GM18511 (cell line): ENCODE measurements around the gene UCMA.
"Not testable (repeated sequence)": the region's sequence is repeated elsewhere in the genome, so short reads cannot be mapped to it uniquely, and the experiment has no call there.

Experiments used
- ATAC-seq: cut with Tn5 transposase; IDR thresholded peaks from one replicate; pipeline ENCODE4 v1.9.1; 2021; ENCODE audit warnings: mild to moderate bottlenecking, moderate library complexity; ENCODE audit not compliant: unreplicated experiment

UCMA gene, protein sequence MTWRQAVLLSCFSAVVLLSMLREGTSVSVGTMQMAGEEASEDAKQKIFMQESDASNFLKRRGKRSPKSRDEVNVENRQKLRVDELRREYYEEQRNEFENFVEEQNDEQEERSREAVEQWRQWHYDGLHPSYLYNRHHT

DNA sequence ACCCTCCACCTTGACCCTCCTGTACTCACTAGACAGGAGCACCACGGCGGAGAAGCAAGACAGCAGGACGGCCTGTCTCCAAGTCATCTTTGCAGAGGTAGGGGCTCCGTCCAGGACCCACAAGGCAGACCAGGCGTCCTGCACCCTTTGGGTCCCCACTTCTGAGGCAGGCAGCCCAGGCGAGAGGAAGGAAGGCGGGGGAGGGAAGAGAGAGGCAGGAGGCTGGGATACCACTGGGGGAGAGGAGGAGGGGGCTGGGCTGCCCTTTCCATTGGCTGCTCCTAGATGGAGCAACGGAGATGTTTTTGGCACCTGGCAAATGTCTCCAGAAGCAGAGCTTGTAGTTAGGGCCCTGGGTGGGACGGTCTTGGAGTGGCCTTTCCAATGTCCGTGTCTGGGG, at the start of gene UCMA:
Gene UCMA (minus strand): TSS at position 203 of the 400 bp plus-strand sequence. CDS start 116 bp downstream, at position 87.
- ATAC-seq = no peak

DNA sequence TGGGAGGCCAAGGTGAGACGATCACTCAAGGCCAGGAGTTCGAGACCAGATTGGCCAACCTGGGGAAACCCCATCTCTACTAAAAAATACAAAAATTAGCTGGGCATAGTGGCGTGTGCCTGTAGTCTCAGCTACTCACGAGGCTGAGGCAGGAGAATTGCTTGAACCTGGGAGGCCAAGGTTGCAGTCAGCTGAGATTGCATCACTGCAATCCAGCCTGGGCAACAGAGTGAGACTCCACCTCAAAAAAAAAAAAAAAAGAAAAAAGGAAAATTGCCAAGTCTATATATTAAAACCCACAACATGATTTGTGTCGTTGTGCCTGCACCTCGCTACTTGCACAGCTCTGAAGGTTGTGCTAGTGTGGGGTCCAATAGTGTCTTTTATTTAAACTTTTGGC, 48.2 kb upstream of the UCMA start:
- not testable (repeated sequence) for ATAC-seq

DNA sequence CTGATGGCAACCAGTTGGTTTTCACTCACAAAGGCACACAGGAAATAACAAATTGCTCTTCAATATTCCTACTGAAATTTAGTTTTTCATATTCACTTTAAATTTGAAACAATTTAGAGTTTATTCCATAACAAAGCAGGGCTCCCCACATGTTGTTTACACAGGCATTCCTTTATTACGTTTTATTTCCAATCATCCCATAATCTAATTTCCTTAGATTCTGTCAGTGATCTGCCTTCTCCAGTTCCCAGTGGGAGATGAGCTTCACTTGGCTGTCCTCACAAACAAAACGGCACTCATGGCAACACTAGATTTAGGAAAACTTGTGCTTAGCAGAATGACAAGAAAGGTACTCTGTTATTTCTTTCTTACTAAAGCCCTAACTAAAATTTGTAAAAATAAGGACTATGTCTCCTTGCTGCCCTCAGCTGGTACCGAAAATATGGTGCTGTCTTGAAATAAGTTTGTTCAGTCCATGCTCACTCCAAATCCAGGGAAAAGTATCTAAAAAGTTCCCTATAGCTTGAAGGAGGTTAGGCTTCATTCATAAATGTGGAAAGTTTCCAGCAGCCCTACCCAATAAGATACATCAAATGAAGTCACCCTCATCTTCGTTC, 42.7 kb upstream of the UCMA start:
- no peak for ATAC-seq

DNA sequence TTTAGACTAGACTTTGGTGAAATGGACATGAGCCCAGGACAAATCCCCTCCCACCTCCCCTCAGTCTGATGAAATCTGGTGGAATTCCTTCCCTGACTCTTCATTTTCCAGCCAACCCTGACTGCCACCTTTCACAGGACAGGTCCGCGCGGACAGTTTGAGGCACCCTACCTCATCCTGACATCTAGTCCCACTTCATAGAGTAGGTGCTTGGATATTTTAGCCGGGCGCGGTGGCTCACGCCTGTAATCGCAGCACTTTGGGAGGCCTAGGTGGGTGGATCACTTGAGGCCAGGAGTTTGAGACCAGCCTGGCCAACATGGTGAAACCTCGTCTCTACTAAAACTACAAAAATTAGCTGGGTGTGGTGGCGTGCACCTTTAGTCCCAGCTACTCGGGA, 42.0 kb upstream of the UCMA start:
- ATAC-seq = not testable (repeated sequence)

DNA sequence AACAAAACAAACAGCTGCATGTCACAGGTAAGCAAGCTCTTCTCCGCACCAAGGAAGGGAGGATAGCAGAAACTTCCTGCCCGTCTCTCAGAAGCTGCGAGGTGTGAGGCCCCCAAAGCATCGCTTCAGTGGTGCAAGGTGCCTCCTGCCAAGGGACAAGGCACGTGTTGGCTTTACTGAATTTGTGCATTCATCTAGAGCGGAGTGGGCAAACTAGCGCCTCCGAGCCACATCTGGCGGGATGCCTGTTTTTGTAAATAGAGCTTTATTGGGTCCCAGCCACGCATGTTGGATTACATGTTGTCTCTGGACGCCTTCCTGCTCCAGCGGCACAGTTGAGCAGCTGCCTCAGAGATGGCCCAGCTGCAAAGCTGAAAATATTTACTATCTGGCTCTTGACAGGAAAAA, 38.0 kb upstream of the UCMA start:
- no peak for ATAC-seq

DNA sequence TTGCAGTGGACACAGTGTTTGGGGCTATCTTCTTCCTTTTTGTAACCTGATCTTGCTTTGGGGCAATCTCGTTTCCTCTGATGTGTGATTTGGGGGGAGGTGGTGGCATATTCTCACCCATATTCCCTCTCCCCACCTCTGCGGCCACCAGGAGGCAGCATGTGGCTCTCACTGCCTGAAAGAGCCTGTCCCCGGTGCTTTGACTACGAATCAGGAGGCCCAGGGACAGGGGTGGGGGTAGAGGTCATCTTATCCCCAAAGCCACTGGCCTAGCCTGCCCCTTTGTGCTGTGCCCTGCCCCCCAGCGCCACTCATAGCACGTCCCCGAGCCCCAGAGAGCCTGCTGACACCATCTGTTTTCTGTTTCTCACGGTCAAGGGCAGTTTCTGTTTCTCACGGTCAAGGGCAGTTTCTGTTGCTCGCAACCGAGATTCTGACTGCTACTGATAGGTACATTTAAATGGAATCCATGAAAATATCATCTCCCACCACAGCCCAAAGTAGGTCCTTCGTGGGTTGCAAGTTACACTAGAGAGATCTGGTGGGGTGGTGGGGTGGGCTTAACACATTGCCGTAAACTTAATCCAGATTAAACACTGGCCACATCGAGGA, 37.5 kb upstream of the UCMA start:
- no peak for ATAC-seq

DNA sequence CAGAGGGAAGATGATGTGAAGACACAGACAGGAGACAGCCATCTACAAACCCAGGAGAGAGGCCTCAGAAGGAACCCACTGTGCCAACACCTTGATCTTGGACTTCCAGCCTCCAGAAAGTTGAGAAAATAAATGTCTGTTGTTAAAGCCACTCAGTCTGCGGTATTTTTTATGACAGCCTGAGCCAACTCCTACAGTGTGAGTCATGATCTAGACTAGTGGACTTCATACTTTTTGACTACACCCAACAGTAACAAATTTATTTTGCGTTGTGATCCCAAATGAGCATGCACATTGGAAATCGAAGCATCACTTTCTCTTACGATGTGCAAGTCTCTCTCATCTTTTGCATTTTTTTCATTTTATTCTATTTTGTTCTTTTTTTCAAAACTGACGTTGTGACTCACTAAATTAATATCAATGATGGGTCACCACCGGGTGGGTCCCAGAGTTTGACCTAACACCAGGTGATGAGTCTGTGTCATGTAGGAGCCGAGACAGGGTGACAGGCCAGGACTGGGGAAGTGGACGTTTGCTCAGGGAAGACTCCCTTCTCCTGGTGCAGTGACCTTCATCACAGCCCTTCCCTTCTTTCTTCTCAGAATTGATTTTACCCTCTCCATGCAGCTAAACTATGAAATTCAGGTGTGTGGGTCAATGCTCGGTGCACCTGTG, 36.8 kb upstream of the UCMA start:
- no peak for ATAC-seq

DNA sequence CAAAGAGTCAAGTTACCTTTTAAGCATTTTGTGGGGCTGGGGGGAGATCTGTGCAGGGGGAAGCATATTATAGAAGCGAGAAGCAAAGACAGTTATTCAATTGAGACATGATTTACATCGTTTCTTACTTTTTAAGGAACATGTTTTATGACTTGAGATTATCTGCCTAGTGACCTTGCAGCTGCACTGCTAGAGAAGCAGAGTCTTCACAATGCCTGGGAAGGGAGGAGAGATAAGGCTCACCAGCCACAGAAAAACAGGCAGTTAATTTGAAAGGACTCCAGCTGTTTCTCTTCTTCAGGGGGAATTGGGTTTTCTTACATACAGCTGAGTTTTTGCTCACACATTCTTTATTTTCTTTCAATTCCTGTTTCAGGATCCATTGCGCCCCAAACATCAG, 34.7 kb upstream of the UCMA start:
- ATAC-seq = no peak

DNA sequence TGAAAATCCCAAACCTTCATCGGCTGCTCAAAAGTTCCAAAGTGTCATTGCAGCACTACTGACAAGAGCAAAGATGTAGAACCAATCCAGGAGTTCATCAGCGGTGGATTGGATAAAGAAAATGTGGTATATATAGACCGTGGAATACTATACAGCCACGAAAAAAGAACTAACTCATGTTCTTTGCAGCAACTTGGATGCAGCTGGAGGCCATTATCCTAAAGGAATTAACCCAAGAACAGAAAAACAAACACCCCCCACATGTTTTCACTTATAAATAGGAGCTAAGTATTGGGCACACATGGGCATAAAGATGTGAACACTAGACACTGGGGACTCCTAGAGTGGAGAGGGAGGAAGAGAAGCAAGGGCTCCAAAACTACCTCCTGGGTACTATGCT, 34.1 kb upstream of the UCMA start:
- no peak for ATAC-seq

DNA sequence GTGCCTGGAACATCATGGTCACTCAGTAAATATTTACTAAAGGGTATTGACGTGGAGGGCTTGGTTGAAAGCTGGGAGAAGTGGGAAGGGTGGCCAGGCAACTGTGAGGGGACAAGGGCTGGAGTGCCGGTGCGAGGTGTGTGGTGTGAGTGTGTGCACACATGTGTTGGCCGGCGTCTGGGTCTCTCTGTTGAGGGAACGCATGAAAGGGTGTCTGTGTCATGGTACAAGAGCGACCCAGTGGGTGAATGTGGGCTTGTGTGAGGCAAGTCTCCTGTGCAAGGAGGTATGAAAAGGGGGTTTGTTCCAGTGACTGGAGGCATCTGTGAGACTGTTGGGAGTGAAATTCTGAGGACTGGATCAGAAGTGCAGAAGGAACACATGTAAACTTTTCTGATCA, 29.4 kb upstream of the UCMA start:
- ATAC-seq = no peak

DNA sequence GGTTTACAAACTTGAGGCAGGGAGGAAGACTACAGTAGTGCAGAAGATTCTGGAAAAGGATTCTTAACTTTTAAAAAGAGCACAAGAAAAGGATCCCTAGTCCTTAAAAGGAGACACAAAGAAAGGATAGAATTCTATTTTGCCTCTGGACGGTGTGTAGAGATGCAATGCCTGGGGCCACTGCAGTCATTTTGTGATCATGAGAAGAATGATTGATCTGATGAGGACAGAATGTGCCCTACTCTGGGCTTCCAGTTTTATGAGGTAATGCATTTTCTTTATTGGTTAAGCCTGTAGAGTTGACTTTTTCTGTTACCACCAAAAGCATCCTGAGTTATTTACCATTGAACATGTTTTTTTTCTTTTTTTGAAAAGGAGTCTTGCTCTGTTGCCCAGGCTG, 28.3 kb upstream of the UCMA start:
- no peak for ATAC-seq

DNA sequence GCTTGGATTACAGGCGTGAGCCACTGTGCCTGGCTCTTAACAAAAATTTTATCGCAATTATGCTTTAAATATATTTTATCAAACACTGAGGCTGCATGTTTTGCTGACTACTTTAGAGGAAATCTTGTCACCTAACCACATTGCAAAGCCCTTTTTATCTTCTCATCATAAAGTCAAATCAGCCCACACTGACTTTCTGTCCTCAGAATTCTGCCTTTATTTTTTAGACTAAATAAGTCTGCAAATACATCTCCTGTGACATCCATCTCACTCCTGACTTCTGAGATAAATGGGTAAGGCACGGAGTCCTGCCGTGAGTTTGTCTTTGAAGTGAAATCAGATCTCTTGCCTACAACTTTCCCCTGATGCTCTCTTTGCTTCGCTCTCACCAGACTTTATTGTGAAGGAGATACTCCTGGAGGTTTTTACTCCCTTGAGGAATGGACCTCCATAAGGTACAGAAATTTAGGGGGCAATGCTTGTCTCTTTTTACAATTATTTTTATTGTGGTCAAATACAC, 23.5 kb upstream of the UCMA start:
- no peak for ATAC-seq

DNA sequence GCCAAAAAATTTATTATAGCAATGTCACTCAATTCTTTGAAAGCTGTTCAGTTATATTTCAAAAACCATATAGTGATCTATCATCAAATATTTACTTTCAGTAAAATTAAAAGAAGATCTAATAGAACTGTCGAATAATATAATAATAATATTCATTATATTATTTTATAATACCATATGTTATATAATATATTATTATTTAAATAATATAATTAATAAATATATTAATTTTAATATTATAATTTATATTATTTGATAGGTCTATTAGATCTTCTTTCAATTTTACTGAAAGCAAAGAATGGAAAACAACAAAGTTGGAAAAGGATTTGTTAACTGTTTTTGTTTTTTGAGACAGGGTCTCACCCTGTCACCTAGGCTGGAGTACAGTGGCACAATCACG, 22.5 kb upstream of the UCMA start:
- ATAC-seq = no peak

DNA sequence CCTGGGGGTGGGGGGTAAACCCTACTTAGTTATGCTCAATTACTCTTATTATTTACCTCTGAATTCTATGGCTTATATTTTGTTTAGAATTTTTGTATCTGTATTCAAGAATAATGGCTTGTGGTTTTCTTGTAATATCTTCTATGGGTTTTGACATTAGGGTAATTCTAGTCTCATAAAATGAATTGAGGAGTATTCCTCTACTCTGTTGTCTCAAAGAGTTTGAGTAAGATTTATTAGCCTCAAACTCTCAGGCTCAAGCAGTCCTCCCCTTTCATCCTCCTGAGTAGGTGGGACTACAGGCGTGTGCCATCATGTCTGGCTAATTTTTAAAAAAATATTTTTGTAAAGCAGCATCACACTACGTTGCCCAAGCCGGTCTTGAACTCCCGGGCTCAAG, 19.6 kb upstream of the UCMA start:
- ATAC-seq = no peak

DNA sequence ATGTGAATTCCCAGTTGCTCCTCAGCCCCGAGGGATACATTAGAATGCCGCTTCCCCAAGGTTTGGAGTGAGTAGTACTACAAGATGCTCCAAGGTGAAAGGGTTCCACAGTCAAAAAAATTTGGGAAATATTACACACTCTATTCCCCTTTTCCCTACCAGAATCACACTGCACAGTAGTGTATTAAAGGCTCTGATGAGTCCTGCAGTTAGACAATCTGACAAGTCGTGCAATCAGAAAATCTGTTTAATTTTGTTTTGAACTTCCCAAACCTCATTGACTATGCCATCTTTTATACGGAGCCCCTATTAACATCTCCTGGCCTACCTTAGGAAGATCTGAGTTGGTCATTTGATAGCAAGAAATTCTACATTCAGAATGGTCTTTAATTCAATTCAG, 13.6 kb upstream of the UCMA start:
- no peak for ATAC-seq

DNA sequence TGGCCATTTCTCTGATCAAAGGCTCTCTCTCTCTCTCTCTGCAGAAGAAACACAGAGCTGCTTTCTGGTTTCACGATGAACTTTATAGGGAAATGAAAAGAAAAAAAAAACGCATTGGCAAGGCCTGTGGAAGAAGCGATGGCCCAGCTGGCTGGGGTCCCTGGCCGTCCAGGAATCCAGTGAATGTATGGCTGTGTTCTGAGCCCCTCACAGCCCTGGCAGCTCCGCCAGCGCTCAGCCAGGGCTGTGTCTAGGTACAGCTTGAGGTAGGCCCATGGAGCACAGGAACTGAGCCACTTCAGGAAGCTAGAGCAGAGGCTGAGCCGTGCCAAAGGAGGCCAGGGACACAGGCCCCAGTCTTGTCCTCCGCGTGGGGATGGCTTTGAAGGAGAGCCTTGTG, 13.1 kb upstream of the UCMA start:
- no peak for ATAC-seq

DNA sequence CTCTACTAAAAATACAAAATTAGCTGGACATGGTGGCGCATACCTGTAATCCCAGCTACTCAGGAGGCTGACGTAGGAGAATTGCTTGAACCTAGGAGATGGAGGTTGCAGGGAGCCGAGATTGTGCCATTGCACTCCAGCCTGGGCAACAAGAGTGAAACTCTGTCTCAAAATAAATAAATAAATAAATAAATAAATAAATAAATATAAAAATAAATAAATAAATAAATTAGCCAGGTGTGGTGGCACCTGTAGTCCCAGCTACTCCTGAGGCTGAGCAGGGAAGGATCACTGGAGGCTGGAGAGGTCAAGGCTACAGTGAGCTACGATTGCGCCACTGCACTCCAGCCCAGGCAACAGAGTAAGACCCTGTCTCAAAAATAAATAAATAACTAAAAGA, 8.1 kb upstream of the UCMA start:
- not testable (repeated sequence) for ATAC-seq

DNA sequence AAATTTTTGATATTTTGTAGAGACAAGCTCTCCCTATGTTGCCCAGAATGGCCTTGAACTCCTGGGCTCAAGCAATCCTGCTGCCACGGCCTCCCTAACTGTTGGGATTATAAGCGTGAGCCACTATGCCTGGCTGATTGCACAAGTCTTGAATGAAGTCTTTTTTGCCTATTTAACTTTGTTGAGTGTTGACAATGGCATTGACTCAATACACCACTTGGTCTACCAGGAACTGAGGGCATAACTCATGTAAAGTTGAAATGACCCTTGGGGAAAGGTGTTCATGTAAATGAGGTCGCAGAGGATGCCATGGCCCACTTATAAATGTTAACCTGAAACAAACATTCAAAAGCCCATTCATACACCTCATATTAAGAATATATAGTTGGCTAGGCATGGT, 7.4 kb upstream of the UCMA start:
- no peak for ATAC-seq

DNA sequence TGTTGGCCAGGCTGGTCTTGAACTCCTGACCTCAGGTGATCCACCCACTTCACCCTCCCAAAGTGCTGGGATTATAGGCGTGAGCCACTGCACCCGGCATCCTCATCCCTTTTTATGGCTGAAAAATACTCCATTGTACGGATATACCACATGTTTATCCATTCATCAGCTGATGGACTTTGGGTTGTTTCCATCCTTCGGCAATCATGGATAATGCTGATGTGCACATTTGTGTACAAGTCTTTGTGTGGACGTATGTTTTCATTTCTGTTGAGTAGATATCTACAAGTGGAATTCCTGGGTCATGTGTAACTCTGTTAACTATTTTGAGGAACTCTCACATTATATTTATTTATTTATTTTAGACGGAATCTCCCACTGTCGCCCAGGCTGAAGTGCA, 5.7 kb upstream of the UCMA start:
- ATAC-seq = no peak

DNA sequence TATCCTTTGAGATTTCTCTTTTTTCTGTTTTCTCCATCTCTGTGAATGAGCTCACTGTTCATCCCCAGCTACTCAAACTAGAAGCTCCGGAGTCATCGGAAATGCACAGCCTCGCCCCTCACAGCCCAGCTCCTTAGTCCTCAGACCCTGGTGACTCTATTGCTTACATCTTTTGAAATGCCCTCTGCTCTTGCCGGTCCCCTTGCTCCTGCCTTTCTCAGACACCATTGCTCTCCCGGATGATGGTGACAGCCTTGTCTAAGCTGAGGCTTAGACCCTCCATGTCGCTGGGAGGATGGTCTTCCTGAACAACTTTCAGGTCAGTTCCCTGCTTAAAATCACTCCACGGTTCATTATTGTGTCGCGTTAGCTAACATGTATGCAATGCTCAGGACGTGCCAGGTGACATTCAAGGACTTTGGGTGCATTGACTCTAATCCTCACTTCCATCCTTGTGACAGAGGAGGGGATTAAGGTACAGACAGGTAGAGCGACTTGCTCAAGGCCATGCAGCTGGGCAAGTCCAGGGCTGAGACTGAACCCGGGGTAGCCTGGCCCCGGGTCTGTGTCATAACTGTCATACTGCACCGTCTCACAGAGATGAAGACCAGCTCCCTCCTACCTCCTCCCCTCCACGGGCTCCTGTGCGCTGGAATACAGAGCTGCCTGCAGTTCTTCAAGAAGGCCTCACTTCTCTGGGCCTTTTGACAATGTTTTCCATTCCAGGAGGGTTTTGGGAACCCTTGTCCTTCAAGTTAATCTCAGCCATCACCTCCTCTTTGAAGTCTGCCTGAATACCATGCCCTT, 4.3 kb upstream of the UCMA start:
- no peak for ATAC-seq

DNA sequence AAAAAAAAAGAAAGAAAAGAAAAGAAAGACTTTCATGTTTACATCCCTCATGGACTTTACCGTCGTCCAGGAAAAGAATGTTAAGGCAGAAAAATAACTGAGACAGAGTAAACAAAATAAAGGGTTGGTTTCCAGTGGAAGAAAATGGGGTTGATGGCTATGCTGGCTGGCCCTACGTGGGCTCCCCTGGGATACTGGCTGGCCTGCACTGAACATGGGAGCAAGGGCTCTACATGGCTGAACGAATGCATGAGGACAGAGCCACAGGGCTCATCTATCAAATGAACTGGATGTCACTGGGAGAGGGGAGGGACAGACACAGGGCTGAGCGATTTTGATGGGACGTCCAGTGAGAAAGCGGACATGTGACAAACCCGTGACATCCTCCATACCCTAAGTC, 2.5 kb upstream of the UCMA start:
- ATAC-seq = no peak
